Osteocyte (in vitro differentiated cells): ENCODE results near the gene ALOX12B. TPM values are rescaled to one million over a fixed set of nuclear protein-coding genes. Genes with fewer than 3 reads are reported as not detected.

Source experiments
- DNase-seq: peaks from one replicate; pipeline ENCODE4 v3.0.0; 2021; ENCODE audit warnings: mixed read lengths; ENCODE audit not compliant: unreplicated experiment; ENCODE audit errors: extremely low spot score
- H3K27ac Mint-ChIP-seq: one replicate; pipeline ENCODE4 v1.8.0; 2021; ENCODE audit warnings: mild to moderate bottlenecking, mixed read lengths; ENCODE audit not compliant: unreplicated experiment
- H3K27me3 Mint-ChIP-seq: one replicate; pipeline ENCODE4 v1.8.0; 2021; ENCODE audit warnings: mixed read lengths; ENCODE audit not compliant: unreplicated experiment
- H3K36me3 Mint-ChIP-seq: one replicate; pipeline ENCODE4 v1.8.0; 2021; ENCODE audit warnings: mixed read lengths; ENCODE audit not compliant: unreplicated experiment
- H3K4me1 Mint-ChIP-seq: one replicate; pipeline ENCODE4 v1.8.0; 2021; ENCODE audit warnings: mixed read lengths; ENCODE audit not compliant: unreplicated experiment
- H3K4me3 Mint-ChIP-seq: one replicate; pipeline ENCODE4 v1.8.0; 2021; ENCODE audit warnings: mild to moderate bottlenecking, moderate library complexity, mixed read lengths; ENCODE audit not compliant: unreplicated experiment
- H3K9me3 Mint-ChIP-seq: one replicate; pipeline ENCODE4 v1.8.0; 2021; ENCODE audit warnings: mixed read lengths; ENCODE audit not compliant: unreplicated experiment
- CTCF ChIP-seq: fragments of 200-600 bp; sonication (generic); IDR thresholded peaks from 2 replicates; pipeline ENCODE4 v1.5.0; 2021; ENCODE audit warnings: antibody characterized with exemption, mild to moderate bottlenecking, moderate library complexity
- total RNA-seq: library from RNA; stranded (reverse); gene quantifications from 2 replicates; pipeline ENCODE4 v1.2.1, GENCODE V29; 2021

Gene ALOX12B
- total RNA-seq, 1 donor from 2014 or later: not detected

- Mint-ChIP-seq H3K36me3 (no peaks in the 10 kb centered on the region), H3K27ac (no peak overlapping the region), H3K9me3 (no peaks in the 10 kb centered on the region), H3K4me3 (no peak overlapping the region), H3K4me1 (peaks cover 11% of the 10 kb centered on the region), H3K27me3 (peaks cover 75% of the 10 kb centered on the region)
- no peak for DNase-seq
- TF ChIP-seq CTCF: no peak
Observed at GRCh38 chr17:8068736-8069586, 18.6 kb downstream of the ALOX12B start.

GRCh38 chr17:8067806-8068205, 19.7 kb downstream of the ALOX12B start:
- no peak for DNase-seq
- TF ChIP-seq CTCF: no peak
- Mint-ChIP-seq H3K27ac (no peak overlapping the region), H3K36me3 (no peaks in the 10 kb centered on the region), H3K9me3 (no peaks in the 10 kb centered on the region), H3K4me1 (peaks cover 5% of the 10 kb centered on the region), H3K4me3 (no peak overlapping the region), H3K27me3 (peaks cover 71% of the 10 kb centered on the region)

- no peak for DNase-seq
- H3K27me3 Mint-ChIP-seq: peaks cover 72% of the 10 kb centered on the region
- H3K36me3 Mint-ChIP-seq: no peaks in the 10 kb centered on the region
Observed at GRCh38 chr17:8066841-8067775, 20.4 kb downstream of the ALOX12B start.

GRCh38 chr17:8064561-8065019, 22.9 kb downstream of the ALOX12B start:
- no peak for TF ChIP-seq CTCF
- H3K9me3 Mint-ChIP-seq: no peaks in the 10 kb centered on the region
- no peak for DNase-seq
- H3K4me1 Mint-ChIP-seq: peaks cover 8% of the 10 kb centered on the region
- H3K4me3 Mint-ChIP-seq: no peak overlapping the region
- no peaks in the 10 kb centered on the region for H3K36me3 Mint-ChIP-seq
- no peak overlapping the region for H3K27ac Mint-ChIP-seq
- peaks cover 69% of the 10 kb centered on the region for H3K27me3 Mint-ChIP-seq

More at GRCh38 chr17:8066841-8067775, 20.4 kb downstream of the ALOX12B start:
- peaks cover 8% of the 10 kb centered on the region for H3K4me1 Mint-ChIP-seq
- no peak overlapping the region for H3K4me3 Mint-ChIP-seq
- TF ChIP-seq CTCF: no peak
- H3K27ac Mint-ChIP-seq: no peak overlapping the region
- H3K9me3 Mint-ChIP-seq: no peaks in the 10 kb centered on the region
